HuH-7 (cell line): Measurements from ENCODE around the gene NOP14.
"Not testable (repeated sequence)": the region's sequence is repeated elsewhere in the genome, so short reads cannot be mapped to it uniquely, and the experiment has no call there.

Experiments
- DNase-seq: peaks from one replicate; pipeline ENCODE4 v3.0.0; 2011; ENCODE audit warnings: low spot score

The NOP14 gene

GRCh38 chr4:2931512-2932301 is 31.5 kb downstream of the NOP14 start:
- DNase-seq = no peak

- no peak for DNase-seq
These were observed 32.3 kb downstream of the NOP14 start for GRCh38 chr4:2930758-2931511.

GRCh38 chr4:2930135-2930757 is 33.0 kb downstream of the NOP14 start:
- DNase-seq = peak; percentile 49

GRCh38 chr4:2929469-2929868 is 33.7 kb downstream of the NOP14 start:
- no peak for DNase-seq

- no peak for DNase-seq
These were observed 34.7 kb downstream of the NOP14 start for GRCh38 chr4:2928242-2929176.

- no peak for DNase-seq
These were observed 35.5 kb downstream of the NOP14 start for GRCh38 chr4:2927696-2928075.

GRCh38 chr4:2927016-2927695 is 36.0 kb downstream of the NOP14 start:
- no peak for DNase-seq

- no peak for DNase-seq
These were observed 37.0 kb downstream of the NOP14 start for GRCh38 chr4:2925931-2926860.

- DNase-seq = no peak
These were observed 37.7 kb downstream of the NOP14 start for GRCh38 chr4:2925496-2925895.

- DNase-seq = no peak
These were observed 38.4 kb downstream of the NOP14 start for GRCh38 chr4:2924765-2925301.

- no peak for DNase-seq
These were observed 38.9 kb downstream of the NOP14 start for GRCh38 chr4:2924286-2924685.

GRCh38 chr4:2923668-2924173 is 39.5 kb downstream of the NOP14 start:
- DNase-seq = no peak

GRCh38 chr4:2923141-2923551 is 40.1 kb downstream of the NOP14 start:
- DNase-seq = no peak

- DNase-seq = not testable (repeated sequence)
These were observed 40.6 kb downstream of the NOP14 start for GRCh38 chr4:2922453-2923101.

GRCh38 chr4:2918714-2919113 is 44.5 kb downstream of the NOP14 start:
- DNase-seq = not testable (repeated sequence)

- not testable (repeated sequence) for DNase-seq
These were observed 44.9 kb downstream of the NOP14 start for GRCh38 chr4:2918300-2918699.

GRCh38 chr4:2916696-2917095 is 46.5 kb downstream of the NOP14 start:
- DNase-seq = not testable (repeated sequence)

GRCh38 chr4:2915789-2916188 is 47.4 kb downstream of the NOP14 start:
- DNase-seq = no peak
